Measurements from ENCODE around the gene ZFPL1.

Gene ZFPL1

DNA sequence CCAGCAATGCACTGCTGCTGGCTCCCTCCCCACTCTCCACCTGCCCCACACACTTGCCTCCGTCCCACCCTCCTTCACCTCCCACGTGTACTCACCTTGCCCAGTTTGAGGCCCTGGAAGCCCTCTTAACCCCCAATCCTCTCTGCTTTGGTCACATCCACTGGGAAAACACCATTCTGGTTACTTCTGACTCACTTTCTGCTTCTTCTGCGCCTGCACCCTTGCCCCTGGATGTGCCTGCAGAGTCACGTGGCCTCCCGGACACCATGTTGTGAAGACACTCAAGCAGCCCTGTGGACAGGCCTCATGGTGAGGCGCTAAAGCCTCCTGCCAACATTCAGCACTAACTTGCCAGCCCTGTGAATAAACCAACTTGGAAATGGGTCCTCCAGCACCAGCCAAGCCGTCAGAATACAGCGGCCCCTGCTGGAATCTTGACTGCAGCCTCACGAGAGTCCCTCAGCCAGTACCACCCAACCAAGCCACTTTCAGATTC, 23.1 kb upstream of the ZFPL1 start:
- DNase-seq (ENCODE audit: low read depth): peak; percentile 43

DNA sequence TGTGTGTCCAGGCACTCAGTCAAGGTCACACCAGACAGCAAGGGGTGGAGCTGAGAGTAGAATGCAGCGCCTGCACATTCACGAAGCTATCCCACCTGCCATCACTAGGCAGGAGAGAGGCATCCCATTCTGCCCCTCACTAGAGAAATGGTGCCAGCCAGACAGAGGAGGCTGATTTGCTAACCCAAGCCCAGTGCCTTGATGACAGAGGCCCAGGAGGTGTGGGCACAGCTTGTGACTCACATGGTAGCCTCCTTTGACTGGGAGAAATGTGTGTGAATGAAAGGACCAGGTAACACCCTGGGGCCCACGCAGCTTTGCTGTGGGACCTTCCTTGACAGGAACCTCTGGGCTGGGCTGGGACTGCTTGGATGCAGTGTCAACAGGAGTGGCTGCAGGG, 20.5 kb upstream of the ZFPL1 start:
- DNase-seq (ENCODE audit: low read depth): no peak

DNA sequence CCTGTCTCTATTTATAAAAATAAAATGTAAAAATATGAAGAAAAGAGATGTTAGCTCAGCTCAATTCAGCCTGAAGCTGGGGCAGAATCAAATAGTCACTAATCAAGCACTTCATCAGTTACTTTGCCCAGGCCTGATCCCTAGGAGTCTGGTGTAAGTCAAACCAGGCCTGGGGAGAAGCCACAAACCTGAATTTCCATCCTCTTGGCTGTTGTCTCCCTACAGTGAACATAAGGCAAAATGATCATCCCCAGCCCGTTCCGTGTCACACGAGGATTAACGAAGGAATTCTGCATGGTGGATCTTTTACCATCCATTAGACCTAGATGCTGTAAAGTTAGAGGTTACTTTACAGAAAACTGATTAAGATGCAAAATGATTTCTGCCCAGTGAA, 19.2 kb upstream of the ZFPL1 start:
- no peak for DNase-seq (ENCODE audit: low read depth)

DNA sequence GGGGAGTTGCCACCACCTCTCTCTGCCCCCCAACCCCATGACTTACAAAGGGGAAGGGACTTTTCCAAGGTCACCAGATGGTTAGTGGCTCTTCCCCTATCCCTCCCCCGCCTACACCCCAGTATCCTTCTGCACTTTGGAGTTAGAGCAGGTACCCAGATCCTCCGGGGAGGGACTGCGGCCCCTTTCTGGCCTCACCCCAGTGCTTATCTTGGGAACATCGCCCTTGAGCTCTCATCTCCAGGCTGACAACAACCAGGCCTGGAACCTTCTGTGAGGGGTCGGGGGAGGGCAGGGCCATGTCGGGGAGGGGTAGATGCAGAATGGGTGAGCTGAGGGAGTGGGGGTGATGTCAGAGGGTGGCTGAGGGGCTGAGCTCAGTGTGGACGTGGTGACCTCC, 18.2 kb upstream of the ZFPL1 start:
- no peak for DNase-seq (ENCODE audit: low read depth)

DNA sequence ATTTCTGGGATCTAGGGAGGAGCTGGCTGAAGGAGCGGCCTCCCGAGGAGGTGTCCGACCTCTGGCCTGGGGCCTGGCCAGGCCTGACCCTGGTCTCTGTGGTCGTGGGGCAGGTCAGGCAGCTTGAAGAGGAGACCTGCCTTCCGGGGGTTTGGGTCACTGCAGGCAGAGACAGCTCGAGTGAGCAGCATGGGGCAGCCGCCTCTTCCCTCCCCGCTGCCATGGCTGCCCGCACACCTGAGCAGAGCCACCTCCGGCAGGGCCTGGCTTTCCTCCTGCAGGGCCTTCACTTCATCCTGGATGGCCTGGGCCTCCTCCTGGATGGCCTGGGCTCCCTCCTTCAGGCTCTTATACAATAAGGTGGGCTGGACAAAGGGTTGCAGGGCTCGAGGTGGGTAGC, 17.7 kb upstream of the ZFPL1 start:
- no peak for DNase-seq (ENCODE audit: low read depth)

DNA sequence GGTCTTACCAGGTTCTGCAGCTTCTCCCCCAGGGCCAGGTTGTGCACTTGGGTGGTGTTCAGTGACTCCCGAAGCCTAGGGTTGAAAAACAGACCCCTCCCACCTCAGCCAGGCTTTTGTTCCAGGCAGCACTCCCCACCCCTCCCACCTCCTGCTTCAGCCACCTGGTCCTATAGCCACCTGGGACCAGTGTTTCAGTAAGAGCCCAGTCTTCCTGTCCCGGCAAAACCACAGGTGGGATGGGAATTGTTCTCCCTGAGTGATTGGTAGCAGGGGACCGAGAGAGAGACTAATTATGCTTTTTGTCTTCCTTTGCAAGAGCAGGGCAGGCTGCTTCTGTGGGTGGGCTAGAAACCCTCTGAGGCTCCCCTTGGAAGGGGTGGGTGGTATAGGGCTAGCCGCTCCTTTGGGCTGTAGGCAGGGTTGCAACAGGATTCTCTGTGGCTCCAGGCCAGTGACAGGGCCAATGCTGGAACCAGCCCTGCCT, 17.2 kb upstream of the ZFPL1 start:
- DNase-seq (ENCODE audit: low read depth): no peak

DNA sequence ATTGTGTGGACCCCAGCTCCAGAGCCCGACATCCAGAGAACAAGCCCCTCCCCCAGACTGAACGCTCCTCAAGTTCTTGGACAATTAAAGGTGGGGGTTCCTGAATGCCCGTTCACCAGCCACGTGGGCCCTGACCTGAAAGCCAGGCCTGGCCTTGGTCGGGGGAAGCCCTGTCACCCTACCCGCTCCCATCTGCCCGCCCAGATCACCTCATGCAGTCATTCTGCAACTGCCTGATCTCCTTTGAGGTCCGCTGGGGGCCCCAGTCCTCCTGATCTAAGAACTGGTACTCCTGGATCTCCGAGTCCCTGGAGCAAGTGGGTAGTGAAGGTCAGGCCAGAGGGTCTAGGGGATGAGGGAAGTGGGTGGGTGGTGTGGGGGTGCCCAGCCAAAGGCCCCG, 16.6 kb upstream of the ZFPL1 start:
- no peak for DNase-seq (ENCODE audit: low read depth)

DNA sequence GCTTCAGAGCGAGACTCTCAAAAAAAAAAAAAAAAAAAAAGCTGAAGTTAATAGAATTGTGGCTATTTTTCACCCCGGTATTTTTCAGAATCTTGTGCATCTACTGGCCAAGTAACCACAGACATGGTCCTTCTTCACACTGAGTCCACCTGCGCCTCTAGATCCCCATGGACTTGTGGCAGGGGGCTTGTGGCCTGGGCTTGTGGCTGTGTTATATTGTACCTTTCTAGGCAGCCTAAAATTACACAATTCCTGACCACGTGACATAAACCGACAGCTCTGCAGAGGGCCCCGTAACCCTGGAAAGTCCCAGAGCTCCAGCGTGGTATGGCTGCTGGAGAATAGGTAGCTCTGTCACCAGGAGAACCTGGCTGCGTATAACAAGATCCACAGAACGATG, 14.8 kb upstream of the ZFPL1 start:
- DNase-seq (ENCODE audit: low read depth): no peak

DNA sequence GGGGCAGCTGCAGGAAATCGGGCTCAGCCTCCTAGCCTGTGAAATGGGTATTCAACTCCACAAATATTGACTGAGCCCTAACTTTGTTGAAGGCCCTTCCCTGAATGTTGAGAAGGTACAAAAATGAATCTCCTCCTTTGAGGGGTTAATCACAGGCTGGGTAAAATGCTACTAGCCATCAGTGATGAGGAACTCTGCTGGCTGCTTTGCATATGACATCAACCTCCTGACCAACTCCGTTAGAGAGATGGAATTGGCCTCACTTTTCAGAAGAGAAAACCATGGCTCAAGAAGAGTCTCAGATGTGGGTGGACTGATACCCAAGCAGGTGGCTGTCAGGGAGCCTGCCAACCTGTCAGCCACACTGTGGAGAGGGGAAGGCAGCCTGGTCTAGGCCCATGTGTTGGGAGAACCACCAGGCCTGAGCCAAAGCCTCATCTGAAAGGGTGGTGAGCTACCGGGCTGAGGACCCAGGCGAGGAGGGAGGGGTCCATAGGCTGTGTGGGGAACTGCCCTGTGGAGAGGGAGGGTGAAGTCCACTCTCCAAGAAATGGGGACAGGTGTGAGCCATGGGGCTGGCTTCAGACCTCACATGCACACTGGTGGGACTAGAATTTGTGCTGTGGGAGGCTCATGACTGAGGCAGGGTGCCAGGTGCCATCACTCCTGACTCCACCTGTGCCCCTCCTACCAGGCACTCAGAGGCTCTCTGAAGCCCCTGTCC, 12.0 kb upstream of the ZFPL1 start:
- no peak for DNase-seq (ENCODE audit: low read depth)

DNA sequence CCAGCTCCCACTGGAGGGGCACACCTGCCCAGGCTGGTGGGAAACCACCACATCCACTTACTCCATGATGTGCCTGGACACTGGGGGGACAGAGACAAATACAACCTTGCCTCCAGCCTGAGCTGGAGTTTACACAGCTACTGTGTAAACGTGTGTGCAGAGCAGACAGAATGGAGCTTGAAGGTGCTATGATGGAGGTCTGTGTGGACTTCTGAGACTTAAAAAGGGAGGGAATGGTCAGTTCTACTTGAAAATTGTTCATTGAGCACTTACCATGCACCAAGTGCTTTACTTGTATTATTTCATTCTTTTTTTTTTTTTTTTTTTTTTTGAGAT, 11.4 kb upstream of the ZFPL1 start:
- DNase-seq (ENCODE audit: low read depth): no peak

DNA sequence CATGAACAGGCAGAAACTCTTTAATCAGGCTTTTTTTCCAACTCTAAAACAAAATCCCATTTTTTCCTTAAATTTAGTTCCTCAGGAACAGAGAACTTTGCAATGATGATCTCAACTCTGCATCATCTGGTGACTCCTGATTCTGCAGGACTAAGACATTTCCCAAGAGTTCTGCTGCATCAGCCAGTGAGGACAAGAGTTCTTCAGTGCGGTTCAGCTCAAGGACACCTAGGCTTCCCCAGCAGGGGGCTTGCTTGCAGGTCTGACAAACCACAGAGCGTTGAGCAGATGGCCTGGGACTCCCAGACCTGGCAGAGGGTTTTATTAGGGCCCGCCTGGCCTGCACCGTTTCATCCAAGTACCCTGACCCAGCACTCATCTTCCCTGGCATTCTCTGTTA, 6.6 kb upstream of the ZFPL1 start:
- DNase-seq (ENCODE audit: low read depth): no peak

DNA sequence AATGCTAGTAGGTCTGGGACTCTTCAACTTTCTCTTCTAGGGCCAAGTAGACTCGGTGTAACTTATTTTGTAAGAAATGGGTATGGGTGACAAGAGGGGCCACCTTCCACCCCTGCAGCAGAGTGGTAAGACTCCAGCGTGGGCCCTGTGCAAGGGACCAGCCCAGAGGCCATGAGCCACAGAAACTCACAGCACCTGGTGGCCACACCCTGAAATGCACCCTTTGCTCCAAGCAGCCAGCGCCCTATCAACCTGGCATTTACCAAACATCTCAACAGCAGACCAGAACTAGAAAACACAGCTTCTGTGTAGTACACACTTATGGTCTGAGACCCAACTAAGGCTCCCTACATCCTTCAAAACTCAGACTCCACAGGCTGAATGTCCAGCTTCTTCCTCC, 5.9 kb upstream of the ZFPL1 start:
- peak; percentile 41 for DNase-seq (ENCODE audit: low read depth)

DNA sequence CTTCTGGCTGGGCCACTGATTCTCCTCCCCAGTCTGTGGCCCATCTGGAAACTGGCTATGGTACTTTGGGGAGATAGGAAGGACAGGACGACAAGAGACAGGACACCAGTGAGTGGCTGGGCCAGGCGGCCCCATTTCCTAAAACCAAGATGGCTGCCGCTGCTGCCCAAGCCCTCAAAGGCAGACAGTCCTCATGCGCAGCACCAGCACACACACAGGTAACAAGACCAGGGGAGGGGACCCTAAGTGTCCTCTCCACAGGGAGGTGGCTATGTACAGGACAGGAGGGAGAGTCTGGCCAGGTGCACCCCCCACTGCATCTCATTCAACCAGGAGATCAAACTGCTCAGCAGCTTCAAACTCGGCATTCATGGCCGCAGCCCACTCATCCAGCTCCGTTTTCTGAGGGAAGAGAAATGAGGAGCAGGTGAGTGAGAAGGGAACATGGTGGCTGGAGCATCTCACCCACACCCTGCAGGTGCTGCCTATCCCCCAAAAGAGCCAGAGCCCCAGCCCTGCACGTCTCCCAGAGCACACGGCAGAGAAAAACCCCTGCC, 5.2 kb upstream of the ZFPL1 start:
- no peak for DNase-seq (ENCODE audit: low read depth)

DNA sequence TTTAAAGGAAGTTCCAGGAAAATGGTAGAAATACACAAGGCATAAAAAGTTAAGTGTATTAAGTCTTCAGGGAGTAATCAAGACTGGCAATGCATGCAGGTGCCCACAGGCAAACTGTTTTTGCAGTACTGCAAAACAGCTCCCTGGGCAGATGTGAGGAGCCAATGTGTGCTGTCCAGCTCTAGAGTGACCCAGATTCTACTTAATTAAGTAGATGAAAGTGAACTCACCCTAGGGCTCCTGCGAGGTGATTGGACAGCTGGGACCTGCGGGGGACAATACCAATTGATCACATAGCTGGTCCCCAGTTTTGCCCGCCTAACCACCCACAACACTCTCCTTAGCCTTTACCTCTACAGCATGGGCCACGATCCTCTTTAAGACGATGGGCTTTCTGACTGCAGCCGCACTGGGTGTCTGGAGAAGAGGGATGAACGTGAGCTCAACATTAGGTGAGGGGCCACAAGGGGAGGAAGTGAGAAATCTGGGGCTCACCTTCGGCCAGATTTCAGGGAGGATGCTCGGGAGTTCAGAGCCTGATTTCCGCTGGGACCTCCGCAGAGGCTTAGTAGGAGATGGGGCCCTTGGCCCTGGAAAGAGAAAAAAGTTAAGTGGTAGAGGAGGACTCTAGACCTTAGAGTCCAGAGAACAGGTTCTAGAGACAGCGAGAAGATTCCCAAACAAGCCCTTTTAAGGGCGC, 738 bp upstream of the ZFPL1 start:
- no peak for DNase-seq (ENCODE audit: low read depth)

DNA sequence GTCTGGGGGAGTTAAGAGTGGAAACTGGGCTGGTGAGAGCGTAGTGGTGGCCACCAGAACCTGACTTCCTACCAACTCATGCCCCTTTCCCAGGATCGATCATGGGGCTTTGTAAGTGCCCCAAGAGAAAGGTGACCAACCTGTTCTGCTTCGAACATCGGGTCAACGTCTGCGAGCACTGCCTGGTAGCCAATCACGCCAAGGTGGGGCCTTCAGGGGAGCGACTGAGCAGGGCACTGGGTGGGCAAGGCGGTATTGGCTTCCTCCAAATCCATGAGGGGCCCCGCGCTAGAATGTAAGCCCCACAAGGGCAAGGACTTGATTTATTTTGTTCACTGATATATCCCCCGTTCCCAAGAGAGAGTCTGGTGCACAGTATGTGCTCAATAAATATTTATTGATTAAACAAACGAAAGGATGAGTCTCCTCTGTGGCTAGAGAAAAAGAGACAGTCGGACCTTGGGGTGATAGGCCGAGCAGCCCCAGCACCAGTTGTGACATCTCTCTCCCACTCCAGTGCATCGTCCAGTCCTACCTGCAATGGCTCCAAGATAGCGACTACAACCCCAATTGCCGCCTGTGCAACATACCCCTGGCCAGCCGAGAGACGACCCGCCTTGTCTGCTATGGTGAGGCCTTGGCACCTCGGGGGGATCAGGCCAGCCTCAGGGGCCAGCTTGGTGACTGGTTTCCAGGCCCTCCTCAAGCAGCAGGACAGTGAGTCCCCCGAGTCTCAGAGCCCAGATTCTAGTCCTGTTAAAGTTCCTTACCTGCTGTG, 765 bp downstream of the ZFPL1 start:
- DNase-seq (ENCODE audit: low read depth): no peak

DNA sequence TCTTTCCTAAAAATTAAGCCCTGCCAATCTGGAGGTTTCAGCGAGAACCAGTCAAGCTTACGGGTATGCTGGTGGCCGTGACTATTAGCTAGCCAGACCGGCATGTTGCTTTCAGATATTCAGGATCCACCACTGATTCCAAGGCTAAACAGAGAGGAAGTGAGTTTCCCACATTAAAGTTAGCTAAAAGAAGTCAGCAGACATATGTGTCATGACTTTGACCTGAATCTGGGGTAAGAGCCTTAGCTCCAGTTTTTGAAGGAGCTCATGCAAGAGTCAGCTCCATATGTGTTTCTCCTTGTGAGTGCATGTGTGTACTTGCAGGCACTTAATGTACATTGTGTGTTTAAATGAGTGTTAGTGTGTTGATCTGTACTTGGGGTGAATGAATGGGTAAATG, 1.4 kb downstream of the ZFPL1 start:
- DNase-seq (ENCODE audit: low read depth): no peak

DNA sequence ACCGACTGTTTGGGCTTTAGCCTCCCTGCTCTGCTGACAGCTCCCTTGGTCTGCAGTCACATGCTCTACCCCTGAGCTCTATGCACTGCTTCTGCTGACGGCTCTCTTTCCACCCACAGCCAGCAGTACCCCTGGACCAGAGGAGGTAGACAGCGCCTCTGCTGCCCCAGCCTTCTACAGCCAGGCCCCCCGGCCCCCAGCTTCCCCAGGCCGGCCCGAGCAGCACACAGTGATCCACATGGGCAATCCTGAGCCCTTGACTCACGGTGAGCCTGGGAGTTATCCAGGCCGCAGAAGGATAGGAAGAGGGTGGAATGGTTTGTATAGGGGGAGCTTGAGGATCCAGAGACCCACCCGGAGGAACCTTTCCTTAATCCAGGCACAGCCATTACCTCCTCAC, 2.8 kb downstream of the ZFPL1 start:
- DNase-seq (ENCODE audit: low read depth): no peak

DNA sequence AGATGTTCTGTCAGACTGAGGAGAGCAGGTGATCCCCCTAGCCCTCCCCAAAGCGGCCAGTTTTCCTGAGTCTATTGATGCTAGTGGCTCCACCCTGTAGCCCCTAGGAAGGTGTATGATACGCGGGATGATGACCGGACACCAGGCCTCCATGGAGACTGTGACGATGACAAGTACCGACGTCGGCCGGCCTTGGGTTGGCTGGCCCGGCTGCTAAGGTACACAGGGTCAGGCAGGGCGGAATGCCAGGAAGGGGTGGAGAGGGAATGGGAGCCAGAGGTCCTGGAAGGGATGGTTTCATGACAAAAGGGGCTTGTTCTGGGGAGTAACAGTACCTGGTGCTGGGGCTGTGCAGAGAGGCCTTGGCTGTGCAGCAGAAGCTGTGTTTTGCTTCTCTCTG, 3.2 kb downstream of the ZFPL1 start:
- no peak for DNase-seq (ENCODE audit: low read depth)

DNA sequence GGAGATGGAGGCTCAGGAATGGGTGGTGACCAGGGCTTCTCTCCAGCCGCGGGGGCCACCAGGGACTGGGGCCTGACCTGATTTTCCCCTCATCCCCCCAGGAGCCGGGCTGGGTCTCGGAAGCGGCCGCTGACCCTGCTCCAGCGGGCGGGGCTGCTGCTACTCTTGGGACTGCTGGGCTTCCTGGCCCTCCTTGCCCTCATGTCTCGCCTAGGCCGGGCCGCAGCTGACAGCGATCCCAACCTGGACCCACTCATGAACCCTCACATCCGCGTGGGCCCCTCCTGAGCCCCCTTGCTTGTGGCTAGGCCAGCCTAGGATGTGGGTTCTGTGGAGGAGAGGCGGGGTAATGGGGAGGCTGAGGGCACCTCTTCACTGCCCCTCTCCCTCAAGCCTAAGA, 3.8 kb downstream of the ZFPL1 start:
- no peak for DNase-seq (ENCODE audit: low read depth)

DNA sequence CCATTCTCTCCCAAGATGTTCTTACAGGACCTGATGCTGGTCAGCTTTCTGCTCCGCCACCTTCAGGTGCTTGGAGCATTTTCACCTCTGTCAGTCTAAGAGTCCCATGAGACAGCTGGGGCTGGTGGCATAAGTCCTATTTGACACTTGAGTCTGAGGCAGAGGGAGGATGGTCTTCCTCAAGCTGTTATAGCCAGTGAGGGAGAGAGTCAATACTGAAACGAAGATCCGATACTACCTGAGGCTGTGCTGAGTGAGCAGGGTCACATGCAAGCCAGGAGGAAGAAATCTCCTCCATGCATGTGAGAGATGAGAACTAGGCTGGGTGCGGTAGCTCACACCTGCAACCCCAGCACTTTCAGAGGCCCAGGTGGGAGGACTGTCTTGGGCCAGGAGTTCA, 5.6 kb downstream of the ZFPL1 start:
- DNase-seq (ENCODE audit: low read depth): no peak

DNA sequence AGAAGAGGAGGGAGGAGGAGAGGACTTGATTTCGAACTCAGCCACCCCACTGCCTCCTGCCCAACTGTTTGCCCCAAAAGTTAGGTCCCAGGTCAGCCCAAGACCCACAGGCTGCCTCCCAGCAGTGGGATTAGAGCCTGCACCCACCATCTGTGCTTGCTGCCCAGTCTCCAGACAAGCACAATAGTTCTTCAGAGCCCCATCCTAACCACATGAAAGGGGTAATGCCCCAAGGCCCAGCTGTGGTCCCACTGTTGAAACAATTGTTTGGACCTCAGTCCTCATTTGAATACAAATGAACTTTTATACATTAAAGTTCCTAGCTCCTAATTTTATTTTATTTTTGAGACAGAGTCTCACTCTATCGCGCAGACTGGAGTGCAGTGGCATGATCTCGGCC, 6.6 kb downstream of the ZFPL1 start:
- DNase-seq (ENCODE audit: low read depth): no peak

DNA sequence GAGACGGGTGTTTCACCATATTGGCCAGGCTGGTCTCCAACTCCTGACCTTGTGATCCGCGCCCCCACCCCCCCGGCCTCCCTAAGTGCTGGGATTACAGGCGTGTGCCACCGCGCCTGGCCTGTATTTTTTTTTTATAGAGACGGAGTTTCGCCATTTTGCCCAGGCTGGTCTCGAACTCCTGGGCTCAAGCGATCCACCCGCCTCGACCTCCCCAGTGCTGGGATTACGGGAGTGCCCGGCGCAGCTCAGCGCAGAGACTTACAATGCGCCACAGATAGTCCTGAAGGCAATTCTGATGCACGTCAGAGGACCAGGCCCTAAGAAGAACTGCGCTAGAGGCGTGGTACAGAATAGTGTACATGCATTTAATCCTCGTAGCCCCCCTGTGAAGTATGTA, 11.4 kb downstream of the ZFPL1 start:
- DNase-seq (ENCODE audit: low read depth): no peak

Data from EH (cell line).